Activated T-cell treated with anti-CD3 and anti-CD28 coated beads, Interleukin-2, amount 50 U/mL, for 72 hours (primary cell): ENCODE results near the gene SGTA. TPM values are rescaled to one million over a fixed set of nuclear protein-coding genes. Genes with fewer than 3 reads are reported as not detected.

Experiments
- ATAC-seq, 2 donors: fragments of 150-1000 bp; cut with Tn5 transposase; replicated peaks in 1 of 2; 2 replicates each; pipeline ENCODE4 v1.10.0; 2021; ENCODE audit warnings: moderate library complexity in 2 of 2, mild to moderate bottlenecking in 1 of 2
- DNase-seq, 2 donors: peaks; one replicate each; pipeline ENCODE4 v3.0.0; 2021 to 2022; ENCODE audit warnings: mixed read lengths in 1 of 2
- H3K27ac Mint-ChIP-seq: one replicate; pipeline ENCODE4 v1.8.0; 2022; ENCODE audit warnings: mild to moderate bottlenecking, moderate library complexity, mixed read lengths
- H3K27me3 Mint-ChIP-seq: one replicate; pipeline ENCODE4 v1.8.0; 2022; ENCODE audit warnings: low read depth, mixed read lengths
- H3K36me3 Mint-ChIP-seq, 2 donors: one replicate each; pipeline ENCODE4 v1.8.0; 2022; ENCODE audit warnings: mixed read lengths in 2 of 2, mild to moderate bottlenecking in 1 of 2; ENCODE audit not compliant: insufficient read depth in 2 of 2
- H3K4me1 Mint-ChIP-seq: one replicate; pipeline ENCODE4 v1.8.0; 2022; ENCODE audit warnings: low read depth, mixed read lengths
- H3K4me3 Mint-ChIP-seq, 2 donors: one replicate each; pipeline ENCODE4 v1.8.0; 2022; ENCODE audit warnings: mild to moderate bottlenecking in 2 of 2, mixed read lengths in 2 of 2, moderate library complexity in 2 of 2
- H3K9me3 Mint-ChIP-seq, 2 donors: one replicate each; pipeline ENCODE4 v1.8.0; 2022; ENCODE audit warnings: mixed read lengths in 2 of 2
- total RNA-seq, 2 donors: library from RNA; stranded (reverse); gene quantifications; one replicate each; pipeline ENCODE4 v1.2.3, GENCODE V29; 2022

Gene SGTA
- total RNA-seq, 2 donors from 2014 or later = 45.1 to 63.7 TPM

DNA sequence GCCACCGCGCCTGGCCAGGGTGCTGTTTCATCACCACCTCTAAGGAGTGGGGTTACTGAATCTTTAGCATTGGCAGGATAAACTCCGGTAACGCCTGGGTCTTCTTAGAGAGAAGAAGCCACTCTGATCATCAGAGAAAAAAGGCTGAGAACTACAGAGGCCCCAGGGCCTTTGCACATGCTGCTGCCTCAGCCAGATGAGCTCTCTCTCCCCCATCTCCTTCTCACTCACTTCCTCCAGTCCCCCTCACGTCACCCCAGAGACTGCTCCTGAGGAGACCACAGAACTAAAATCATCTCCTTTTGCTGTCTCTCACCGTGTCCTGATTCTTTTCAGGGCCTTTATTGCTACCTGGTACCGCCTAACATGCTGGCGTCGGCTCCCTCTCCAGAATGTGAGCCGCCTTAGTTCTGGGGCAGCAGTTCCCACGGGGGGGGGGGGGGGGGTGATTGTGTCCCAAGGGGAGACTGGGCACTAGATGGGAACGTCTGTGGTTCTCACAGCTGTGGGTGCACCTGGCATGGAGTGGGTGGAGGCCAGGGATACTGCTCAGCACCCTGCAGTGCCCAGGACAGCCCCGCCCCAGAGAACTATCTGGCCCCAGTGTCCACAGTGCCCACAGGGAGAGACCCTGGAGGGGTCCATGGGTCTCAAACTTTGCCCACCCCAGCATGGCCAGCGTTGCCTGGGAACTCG is 56.8 kb downstream of the SGTA start:
- H3K27ac Mint-ChIP-seq = no peak overlapping the region
- H3K9me3 Mint-ChIP-seq = no peaks in the 10 kb centered on the region
- no peaks in the 10 kb centered on the region for H3K36me3 Mint-ChIP-seq
- no peak for DNase-seq
- H3K4me1 Mint-ChIP-seq = no peaks in the 10 kb centered on the region
- H3K4me3 Mint-ChIP-seq = no peak overlapping the region
- no peak for ATAC-seq
- H3K27me3 Mint-ChIP-seq = peaks cover 20% of the 10 kb centered on the region

DNA sequence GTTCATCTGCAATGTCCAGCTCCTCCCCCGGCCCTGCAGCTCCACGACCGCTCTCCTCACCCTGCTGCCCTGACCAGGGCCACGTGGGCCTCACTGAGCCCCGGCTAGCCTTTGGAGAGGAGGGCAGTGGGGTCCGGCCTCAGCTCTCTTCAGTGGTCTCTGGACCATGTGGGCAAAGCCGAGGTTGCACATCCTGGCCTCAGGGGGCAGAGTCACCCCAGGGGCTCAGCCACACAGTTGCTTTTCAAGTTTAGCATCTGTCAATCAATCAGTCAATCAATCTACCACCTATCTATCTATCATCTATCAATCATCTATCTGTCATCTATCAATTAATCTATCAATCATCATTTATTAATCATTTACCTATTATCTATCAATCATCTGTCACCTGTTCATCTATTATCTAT is 58.9 kb downstream of the SGTA start:
- H3K27me3 Mint-ChIP-seq = peaks cover 27% of the 10 kb centered on the region
- ATAC-seq = no peak
- H3K9me3 Mint-ChIP-seq = no peaks in the 10 kb centered on the region
- no peak overlapping the region for H3K4me3 Mint-ChIP-seq
- H3K27ac Mint-ChIP-seq = no peak overlapping the region
- DNase-seq = no peak
- H3K4me1 Mint-ChIP-seq = peaks cover 4% of the 10 kb centered on the region
- no peaks in the 10 kb centered on the region for H3K36me3 Mint-ChIP-seq

DNA sequence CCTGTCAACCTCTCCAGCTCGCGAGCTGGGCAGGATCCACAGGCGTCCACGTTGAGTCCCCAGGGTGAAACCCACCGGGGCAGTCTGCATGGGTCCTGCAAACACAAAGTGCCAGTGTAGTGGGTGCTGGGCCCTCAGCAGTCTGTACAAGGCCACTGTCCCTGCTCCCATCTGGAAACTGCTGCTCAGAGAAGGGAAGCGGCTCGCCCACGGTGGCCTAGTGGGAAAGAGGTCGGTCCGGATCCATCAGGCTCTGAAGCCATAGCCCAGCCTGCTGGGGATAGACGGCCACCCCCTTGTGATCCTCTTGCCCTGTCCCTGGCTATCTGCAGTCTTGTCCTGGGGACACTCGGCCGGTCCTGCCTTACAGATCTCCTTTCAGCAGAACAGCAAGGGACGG is 59.3 kb downstream of the SGTA start:
- DNase-seq (no peak), ATAC-seq (no peak)
- no peak overlapping the region for H3K4me3 Mint-ChIP-seq
- H3K36me3 Mint-ChIP-seq = no peaks in the 10 kb centered on the region
- no peaks in the 10 kb centered on the region for H3K9me3 Mint-ChIP-seq
- peaks cover 4% of the 10 kb centered on the region for H3K4me1 Mint-ChIP-seq
- no peak overlapping the region for H3K27ac Mint-ChIP-seq
- peaks cover 27% of the 10 kb centered on the region for H3K27me3 Mint-ChIP-seq

DNA sequence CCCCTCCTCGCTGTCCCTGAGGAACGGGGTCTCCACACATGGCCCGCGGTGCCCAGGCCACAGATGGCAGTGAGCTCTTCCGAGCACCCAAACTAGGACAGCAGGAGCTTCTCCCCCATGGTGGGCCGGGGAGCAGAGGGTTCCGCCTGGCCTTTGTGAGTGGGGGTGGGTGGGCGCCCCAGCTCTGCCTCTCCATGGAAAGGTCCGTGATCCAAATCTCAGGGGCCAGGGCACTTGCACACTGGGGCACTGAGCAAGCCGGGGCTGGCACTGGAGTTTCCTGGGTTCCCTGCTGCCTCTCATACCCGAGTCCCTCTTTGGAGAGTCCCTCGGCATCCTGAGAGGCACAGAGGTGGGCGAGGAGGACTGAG is 59.7 kb downstream of the SGTA start:
- no peaks in the 10 kb centered on the region for H3K36me3 Mint-ChIP-seq
- peaks cover 4% of the 10 kb centered on the region for H3K4me1 Mint-ChIP-seq

DNA sequence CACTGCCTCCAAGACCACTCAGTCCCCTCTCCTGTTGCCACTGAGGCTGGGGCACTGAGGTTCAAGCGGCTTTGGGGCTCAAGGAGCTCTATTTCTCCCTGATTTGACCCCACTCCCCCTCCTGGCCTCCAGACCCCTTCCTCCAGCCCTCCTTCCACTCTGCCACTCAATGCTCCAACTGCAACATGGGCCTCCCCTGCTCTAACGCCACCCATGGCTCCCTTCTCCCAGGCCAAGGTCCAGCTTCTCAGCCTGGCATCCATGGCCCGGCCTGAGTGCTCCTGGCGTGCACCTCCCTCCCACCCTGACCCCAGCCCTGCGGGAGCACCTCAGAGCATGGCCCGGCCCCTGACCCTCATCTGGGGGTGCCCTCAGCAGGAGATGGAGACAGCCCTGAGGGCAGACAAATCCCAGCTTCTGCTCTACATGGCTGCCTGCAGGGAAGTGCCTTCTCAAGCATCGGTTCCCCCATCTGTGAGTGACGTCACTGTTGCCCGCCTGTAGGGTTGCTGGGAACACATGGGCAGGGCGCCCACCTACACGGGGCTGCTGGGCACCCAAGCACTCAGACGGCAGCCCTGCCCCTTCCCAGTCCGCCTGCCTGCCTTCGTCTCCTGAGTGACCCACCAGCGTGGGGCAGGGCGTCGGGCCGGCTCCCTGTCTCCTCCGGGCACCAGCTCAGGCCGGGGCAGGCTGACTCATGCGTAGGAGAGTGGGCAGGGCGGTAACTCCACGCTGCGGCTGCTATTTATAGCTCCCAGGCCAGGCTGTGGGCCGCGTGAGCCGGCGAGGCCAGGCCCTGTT is 60.3 kb downstream of the SGTA start:
- Mint-ChIP-seq H3K4me1 (peaks cover 4% of the 10 kb centered on the region), H3K27ac (no peak overlapping the region), H3K27me3 (peaks cover 27% of the 10 kb centered on the region), H3K36me3 (no peaks in the 10 kb centered on the region), H3K4me3 (peak overlapping the region in 1 of 2 donors; percentile 30), H3K9me3 (no peaks in the 10 kb centered on the region)
- no peak for DNase-seq
- ATAC-seq = no peak

More for the DNA sequence above, 59.7 kb downstream of the SGTA start:
- H3K27ac Mint-ChIP-seq = no peak overlapping the region
- no peaks in the 10 kb centered on the region for H3K9me3 Mint-ChIP-seq
- DNase-seq (no peak), ATAC-seq (no peak)
- H3K4me3 Mint-ChIP-seq = no peak overlapping the region
- H3K27me3 Mint-ChIP-seq = peaks cover 27% of the 10 kb centered on the region

GRCh38 chr19:2721570-2722540 is 61.2 kb downstream of the SGTA start:
- H3K27me3 Mint-ChIP-seq = peaks cover 22% of the 10 kb centered on the region
- H3K4me1 Mint-ChIP-seq = peaks cover 4% of the 10 kb centered on the region
- no peak overlapping the region for H3K27ac Mint-ChIP-seq
- no peaks in the 10 kb centered on the region for H3K9me3 Mint-ChIP-seq
- peak overlapping the region; percentile 51 to 62 for H3K4me3 Mint-ChIP-seq
- DNase-seq = no peak
- ATAC-seq = no peak
- H3K36me3 Mint-ChIP-seq = no peaks in the 10 kb centered on the region

- ATAC-seq = peak; percentile 31 to 38
- Mint-ChIP-seq H3K9me3 (peaks cover 0 to under 1% of the 10 kb centered on the region in 2 donors), H3K27ac (no peak within 1 kb of the TSS), H3K36me3 (no peaks in the 10 kb centered on the region), H3K4me3 (peak within 1 kb of the TSS; percentile 51 to 62), H3K27me3 (peaks cover 16% of the 10 kb centered on the region), H3K4me1 (peaks cover 4% of the 10 kb centered on the region)
- no peak for DNase-seq
These were observed 62.1 kb downstream of the SGTA start, which contains the start of gene DIRAS1 for GRCh38 chr19:2720777-2721569. TSS of gene DIRAS1 (minus strand) at chr19:2721372. CDS start at chr19:2717806, 3,566 bp downstream.

DNA sequence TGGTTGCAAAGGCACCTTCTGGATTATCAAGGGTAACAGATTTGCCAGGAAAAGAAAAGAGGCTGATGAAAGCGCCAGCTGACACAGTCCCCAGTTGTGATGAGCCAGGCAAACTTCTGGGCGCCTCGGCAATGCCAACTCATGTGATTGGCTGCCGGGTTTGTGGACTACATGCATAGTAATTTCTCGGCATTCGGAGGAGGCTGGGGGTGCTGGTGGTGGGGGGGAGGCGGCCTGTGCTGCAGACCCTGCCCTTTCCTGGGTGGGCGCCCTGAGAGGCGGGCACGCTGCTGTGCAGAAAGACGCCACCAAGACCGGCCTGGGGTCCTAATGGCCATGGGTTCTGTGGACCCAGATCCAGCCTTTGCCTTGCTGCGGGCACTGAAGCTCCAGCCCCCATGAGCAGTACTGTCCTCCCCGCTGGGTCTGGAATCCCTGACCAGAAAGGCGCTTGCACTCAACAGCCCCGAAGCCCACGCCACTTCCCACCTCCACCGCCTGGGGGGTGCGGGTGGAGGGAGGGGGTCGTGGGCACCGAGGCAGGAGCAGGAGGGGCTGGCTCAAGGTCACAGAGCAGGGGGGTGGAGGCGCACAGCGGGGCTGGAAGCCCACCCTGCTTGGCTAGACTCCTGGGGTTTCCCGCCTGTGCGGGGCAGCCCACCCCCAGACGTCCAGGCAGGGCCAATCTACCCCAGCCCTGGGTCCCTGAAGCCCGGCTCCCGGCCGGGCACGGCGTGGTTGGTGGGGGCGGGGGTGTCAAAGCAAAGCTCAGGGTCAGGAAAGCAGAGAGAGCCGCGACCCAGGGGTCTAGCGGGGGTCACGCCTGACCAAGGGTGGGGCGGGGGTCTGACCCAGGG is 62.9 kb downstream of the SGTA start:
- DNase-seq = no peak
- Mint-ChIP-seq H3K4me1 (peaks cover 4% of the 10 kb centered on the region), H3K27ac (no peak overlapping the region), H3K9me3 (peaks cover 4% of the 10 kb centered on the region in 2 donors), H3K4me3 (peak overlapping the region; percentile 51 to 52), H3K27me3 (peaks cover 15% of the 10 kb centered on the region), H3K36me3 (peaks cover 0 to 5% of the 10 kb centered on the region in 2 donors)
- peak in 1 of 2 donors; percentile 33 for ATAC-seq

- peaks cover 4% of the 10 kb centered on the region for H3K4me1 Mint-ChIP-seq
- DNase-seq (no peak), ATAC-seq (no peak)
- H3K9me3 Mint-ChIP-seq = peaks cover 5 to 6% of the 10 kb centered on the region in 2 donors
- H3K36me3 Mint-ChIP-seq = peaks cover 2 to 7% of the 10 kb centered on the region in 2 donors
- peak overlapping the region in 1 of 2 donors; percentile 50 for H3K4me3 Mint-ChIP-seq
- H3K27ac Mint-ChIP-seq = no peak overlapping the region
- peaks cover 10% of the 10 kb centered on the region for H3K27me3 Mint-ChIP-seq
These were observed 63.8 kb downstream of the SGTA start for GRCh38 chr19:2719232-2719735.

- Mint-ChIP-seq H3K36me3 (peaks cover 2 to 7% of the 10 kb centered on the region in 2 donors), H3K27ac (no peak overlapping the region), H3K9me3 (peaks cover 5 to 6% of the 10 kb centered on the region in 2 donors), H3K4me3 (no peak overlapping the region), H3K27me3 (peaks cover 6% of the 10 kb centered on the region), H3K4me1 (peaks cover 4% of the 10 kb centered on the region)
- ATAC-seq (no peak), DNase-seq (no peak)
These were observed 65.2 kb downstream of the SGTA start for GRCh38 chr19:2717638-2718541.
